Measurements from ENCODE around the gene RPL10A.
"Not testable (repeated sequence)": the region's sequence is repeated elsewhere in the genome, so short reads cannot be mapped to it uniquely, and the experiment has no call there.

The RPL10A gene

GRCh38 chr6:35436071-35436857, 31.9 kb upstream of the RPL10A start:
- TF ChIP-seq CTCF (IDR thresholded peaks at IDR 0.05; ENCODE audit: borderline replicate concordance, control extremely low read depth, extremely low read depth, insufficient read depth, missing control alignments) = no peak
- no peak for DNase-seq (ENCODE audit: low spot score)
- in situ Hi-C loops (cut with MboI; ENCODE audit: low sequenced_read_pairs, unreplicated experiment) = no loop called here

GRCh38 chr6:35438378-35439065, 29.7 kb upstream of the RPL10A start:
- DNase-seq (ENCODE audit: low spot score); in situ Hi-C loops (cut with MboI; ENCODE audit: low sequenced_read_pairs, unreplicated experiment): not testable (repeated sequence)

GRCh38 chr6:35439308-35439707, 28.9 kb upstream of the RPL10A start:
- in situ Hi-C loops (cut with MboI; ENCODE audit: low sequenced_read_pairs, unreplicated experiment) = no loop called here

GRCh38 chr6:35441205-35441604, 27.0 kb upstream of the RPL10A start:
- in situ Hi-C loops (cut with MboI; ENCODE audit: low sequenced_read_pairs, unreplicated experiment) = no loop called here
- no peak for TF ChIP-seq CTCF (IDR thresholded peaks at IDR 0.05; ENCODE audit: borderline replicate concordance, control extremely low read depth, extremely low read depth, insufficient read depth, missing control alignments)
- DNase-seq (ENCODE audit: low spot score) = no peak

More at GRCh38 chr6:35439308-35439707, 28.9 kb upstream of the RPL10A start:
- no peak for TF ChIP-seq CTCF (IDR thresholded peaks at IDR 0.05; ENCODE audit: borderline replicate concordance, control extremely low read depth, extremely low read depth, insufficient read depth, missing control alignments)
- DNase-seq (ENCODE audit: low spot score) = no peak

- no peak for TF ChIP-seq CTCF (IDR thresholded peaks at IDR 0.05; ENCODE audit: borderline replicate concordance, control extremely low read depth, extremely low read depth, insufficient read depth, missing control alignments)
- DNase-seq (ENCODE audit: low spot score) = no peak
- in situ Hi-C loops (cut with MboI; ENCODE audit: low sequenced_read_pairs, unreplicated experiment) = no loop called here
Observed at GRCh38 chr6:35441642-35442041, 26.6 kb upstream of the RPL10A start.

GRCh38 chr6:35442693-35443092, 25.5 kb upstream of the RPL10A start:
- no peak for TF ChIP-seq CTCF (IDR thresholded peaks at IDR 0.05; ENCODE audit: borderline replicate concordance, control extremely low read depth, extremely low read depth, insufficient read depth, missing control alignments)
- no peak for DNase-seq (ENCODE audit: low spot score)
- in situ Hi-C loops (cut with MboI; ENCODE audit: low sequenced_read_pairs, unreplicated experiment) = no loop called here
